ENCODE results near the gene BAZ1B. TPM values are rescaled to one million over a fixed set of nuclear protein-coding genes. Genes with fewer than 3 reads are reported as not detected.

The BAZ1B gene
- total and polyA plus RNA-seq, 12 donors: 14.5 to 65.5 (median 43.7) TPM

- DNase-seq: peak in 3 of 7 donors; percentile 48 to 56 (median 52)
- Histone ChIP-seq H3K9me3 (replicated peaks in 1 of 3) (no peaks in the 10 kb centered on the region), H3K27ac (peak overlapping the region in 4 of 5 donors; percentile 38 to 69 (median 66)), H3K4me3 (no peak overlapping the region), H3K27me3 (no peaks in the 10 kb centered on the region), H3K4me1 (replicated peaks in 1 of 2) (peaks cover 16 to 18% of the 10 kb centered on the region in 2 donors), H3K36me3 (replicated peaks in 1 of 2) (peaks cover 0 to 77% of the 10 kb centered on the region in 2 donors)
- 21 to 34% (median 30%) methylated on average over 2 of the region's 2 CpGs for WGBS, 4 donors
- intact Hi-C loops (cut with DNase I): loop anchor here (5.0 kb wide), 2 partner anchors 111 to 131 kb away; no protein-coding TSS in a partner anchor
- no peak for TF ChIP-seq POLR2A (IDR thresholded peaks at IDR 0.05)
- TF ChIP-seq, protein P1, sequence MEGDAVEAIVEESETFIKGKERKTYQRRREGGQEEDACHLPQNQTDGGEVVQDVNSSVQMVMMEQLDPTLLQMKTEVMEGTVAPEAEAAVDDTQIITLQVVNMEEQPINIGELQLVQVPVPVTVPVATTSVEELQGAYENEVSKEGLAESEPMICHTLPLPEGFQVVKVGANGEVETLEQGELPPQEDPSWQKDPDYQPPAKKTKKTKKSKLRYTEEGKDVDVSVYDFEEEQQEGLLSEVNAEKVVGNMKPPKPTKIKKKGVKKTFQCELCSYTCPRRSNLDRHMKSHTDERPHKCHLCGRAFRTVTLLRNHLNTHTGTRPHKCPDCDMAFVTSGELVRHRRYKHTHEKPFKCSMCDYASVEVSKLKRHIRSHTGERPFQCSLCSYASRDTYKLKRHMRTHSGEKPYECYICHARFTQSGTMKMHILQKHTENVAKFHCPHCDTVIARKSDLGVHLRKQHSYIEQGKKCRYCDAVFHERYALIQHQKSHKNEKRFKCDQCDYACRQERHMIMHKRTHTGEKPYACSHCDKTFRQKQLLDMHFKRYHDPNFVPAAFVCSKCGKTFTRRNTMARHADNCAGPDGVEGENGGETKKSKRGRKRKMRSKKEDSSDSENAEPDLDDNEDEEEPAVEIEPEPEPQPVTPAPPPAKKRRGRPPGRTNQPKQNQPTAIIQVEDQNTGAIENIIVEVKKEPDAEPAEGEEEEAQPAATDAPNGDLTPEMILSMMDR (IDR thresholded peaks at IDR 0.05): no peak
These were observed 69.0 kb downstream of the BAZ1B start for GRCh38 chr7:73452999-73453635.

- no peaks in the 10 kb centered on the region for H3K27me3 ChIP-seq
- H3K4me1 ChIP-seq (replicated peaks in 1 of 2): peaks cover 16 to 18% of the 10 kb centered on the region in 2 donors
- H3K4me3 ChIP-seq: no peak overlapping the region
- peaks cover 0 to 77% of the 10 kb centered on the region in 2 donors for H3K36me3 ChIP-seq (replicated peaks in 1 of 2)
- no peaks in the 10 kb centered on the region for H3K9me3 ChIP-seq (replicated peaks in 1 of 3)
- H3K27ac ChIP-seq: peak overlapping the region in 3 of 5 donors; percentile 46 to 69 (median 66)
- WGBS, 4 donors: 53 to 58% (median 55%) methylated on average over 5 of the region's 5 CpGs
- intact Hi-C loops (cut with DNase I): loop anchor here (5.0 kb wide), 2 partner anchors 110 to 130 kb away; no protein-coding TSS in a partner anchor
- no peak for TF ChIP-seq POLR2A (IDR thresholded peaks at IDR 0.05)
- TF ChIP-seq, protein P1 (IDR thresholded peaks at IDR 0.05): peak; percentile 98 to 100 (median 98)
- peak in 1 of 7 donors; percentile 51 for DNase-seq
These were observed 70.2 kb downstream of the BAZ1B start for GRCh38 chr7:73451780-73452398.

- WGBS, 4 donors: 85 to 93% (median 89%) methylated on average over 5 of the region's 5 CpGs
- Histone ChIP-seq H3K9me3 (replicated peaks in 1 of 3) (no peaks in the 10 kb centered on the region), H3K27ac (no peak overlapping the region), H3K36me3 (replicated peaks in 1 of 2) (peaks cover 0 to 80% of the 10 kb centered on the region in 2 donors), H3K4me1 (replicated peaks in 1 of 2) (peaks cover 16 to 18% of the 10 kb centered on the region in 2 donors), H3K4me3 (no peak overlapping the region), H3K27me3 (no peaks in the 10 kb centered on the region)
- intact Hi-C loops (cut with DNase I): loop anchor here in 1 of 2 donors (5.0 kb wide), 1 partner anchor 127 kb away; no protein-coding TSS in a partner anchor
- TF ChIP-seq, protein P1 (IDR thresholded peaks at IDR 0.05): no peak
- no peak for TF ChIP-seq POLR2A (IDR thresholded peaks at IDR 0.05)
- no peak for DNase-seq
These were observed 72.7 kb downstream of the BAZ1B start for GRCh38 chr7:73449422-73449821.

- Histone ChIP-seq H3K9me3 (replicated peaks in 1 of 3) (no peaks in the 10 kb centered on the region), H3K4me3 (no peak overlapping the region), H3K27ac (no peak overlapping the region), H3K4me1 (replicated peaks in 1 of 2) (peaks cover 14 to 16% of the 10 kb centered on the region in 2 donors), H3K36me3 (replicated peaks in 1 of 2) (peaks cover 0 to 82% of the 10 kb centered on the region in 2 donors), H3K27me3 (no peaks in the 10 kb centered on the region)
- TF ChIP-seq, protein P1 (IDR thresholded peaks at IDR 0.05): no peak
- no peak for TF ChIP-seq POLR2A (IDR thresholded peaks at IDR 0.05)
- WGBS, 4 donors: 85 to 90% (median 87%) methylated on average over 4 of the region's 4 CpGs
- intact Hi-C loops (cut with DNase I): loop anchor here in 1 of 2 donors (5.0 kb wide), 1 partner anchor 126 kb away; no protein-coding TSS in a partner anchor
- peak in 1 of 7 donors; percentile 9 for DNase-seq
These were observed 73.5 kb downstream of the BAZ1B start for GRCh38 chr7:73448609-73449008.

Measured in adrenal gland (tissue), 12 donors.